Hepatic stellate cell (primary cell): Measurements from ENCODE around the gene DIDO1.
"Not testable (repeated sequence)": the region's sequence is repeated elsewhere in the genome, so short reads cannot be mapped to it uniquely, and the experiment has no call there.

Experiments used
- DNase-seq: peaks from one replicate; pipeline ENCODE4 v3.0.0; 2011; ENCODE audit warnings: low spot score

DIDO1 gene

GRCh38 chr20:62962221-62962879 lies 36.0 kb upstream of the DIDO1 start:
- DNase-seq = no peak

- DNase-seq = no peak
Observed at GRCh38 chr20:62961799-62962198, 35.5 kb upstream of the DIDO1 start.

- no peak for DNase-seq
Observed at GRCh38 chr20:62961310-62961783, 35.0 kb upstream of the DIDO1 start.

- not testable (repeated sequence) for DNase-seq
Observed at GRCh38 chr20:62960446-62961309, 34.4 kb upstream of the DIDO1 start.

- DNase-seq = no peak
Observed at GRCh38 chr20:62959998-62960436, 33.7 kb upstream of the DIDO1 start.

GRCh38 chr20:62959101-62959971 lies 33.0 kb upstream of the DIDO1 start:
- no peak for DNase-seq

GRCh38 chr20:62958388-62959100 lies 32.2 kb upstream of the DIDO1 start:
- no peak for DNase-seq

- DNase-seq = no peak
Observed at GRCh38 chr20:62957136-62958117, 31.1 kb upstream of the DIDO1 start.

GRCh38 chr20:62956387-62957135 lies 30.3 kb upstream of the DIDO1 start:
- DNase-seq = no peak

- no peak for DNase-seq
Observed at GRCh38 chr20:62955519-62956386, 29.4 kb upstream of the DIDO1 start.

- peak; percentile 90 for DNase-seq
Observed at GRCh38 chr20:62953839-62954703, 27.8 kb upstream of the DIDO1 start.

GRCh38 chr20:62952968-62953838 lies 26.9 kb upstream of the DIDO1 start:
- peak; percentile 52 for DNase-seq

GRCh38 chr20:62952373-62952967 lies 26.2 kb upstream of the DIDO1 start, which contains the start of gene SLC17A9:
SLC17A9 (plus strand) TSS chr20:62952709; CDS start chr20:62952831, 122 bp downstream.
- peak; percentile 87 for DNase-seq

GRCh38 chr20:62951896-62952372 lies 25.6 kb upstream of the DIDO1 start:
- no peak for DNase-seq

- DNase-seq = no peak
Observed at GRCh38 chr20:62951143-62951895, 25.0 kb upstream of the DIDO1 start.
